ENCODE data around the gene KIFC3. TPM values are rescaled to one million over a fixed set of nuclear protein-coding genes. Genes with fewer than 3 reads are reported as not detected.
"Not testable (repeated sequence)": the region's sequence is repeated elsewhere in the genome, so short reads cannot be mapped to it uniquely, and the experiment has no call there.

KIFC3 gene
- total RNA-seq, 2 donors from 2014 or later, result 4.3 to 5.6 TPM

GRCh38 chr16:57750796-57751538 is 51.3 kb downstream of the KIFC3 start:
- ATAC-seq (no peak), DNase-seq (no peak)
- intact Hi-C loops (cut with DNase I, micrococcal nuclease), result loop anchor here in 1 of 2 donors (10.0 kb wide), 1 partner anchor 244 kb away; no protein-coding TSS in a partner anchor

DNA sequence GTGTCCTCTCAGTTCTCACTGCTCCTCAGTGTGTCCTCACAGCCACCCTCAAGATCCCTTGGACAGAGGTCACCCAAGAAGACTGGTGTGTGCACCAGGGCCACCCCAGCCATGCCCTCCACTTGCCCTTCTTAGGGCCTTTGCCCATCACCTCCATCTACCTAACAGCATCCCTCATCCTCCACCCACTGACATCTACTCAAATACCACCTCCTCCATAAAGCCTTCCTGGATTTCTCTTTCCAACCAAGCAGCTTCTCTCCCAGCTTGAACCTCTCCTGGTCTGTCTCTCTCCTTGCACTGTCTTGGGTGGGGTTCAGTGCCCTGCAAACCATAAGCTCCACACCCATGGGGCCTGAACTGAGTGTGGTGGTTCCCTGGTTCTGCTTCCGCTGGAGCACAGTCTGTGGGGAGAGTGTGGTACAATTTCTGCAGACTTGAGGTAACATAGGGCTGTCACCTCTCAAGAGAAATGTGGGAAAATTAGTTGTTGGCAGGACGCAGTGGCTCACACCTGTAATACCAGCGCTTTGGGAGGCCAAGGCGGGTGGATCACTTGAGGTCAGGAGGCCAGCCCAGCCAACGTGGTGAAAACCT is 52.3 kb downstream of the KIFC3 start:
- DNase-seq (no peak), ATAC-seq (no peak)
- intact Hi-C loops (cut with DNase I, micrococcal nuclease), result loop anchor here in 1 of 2 donors (10.0 kb wide), 1 partner anchor 245 kb away; no protein-coding TSS in a partner anchor

- ATAC-seq (no peak), DNase-seq (no peak)
- intact Hi-C loops (cut with DNase I, micrococcal nuclease), result no loop called here
Measured at GRCh38 chr16:57749101-57749692, 53.1 kb downstream of the KIFC3 start.

- intact Hi-C loops (cut with DNase I, micrococcal nuclease), result no loop called here
- no peak for ATAC-seq
- no peak for DNase-seq
Measured at GRCh38 chr16:57748596-57748995, 53.7 kb downstream of the KIFC3 start.

- intact Hi-C loops (cut with DNase I, micrococcal nuclease), result no loop called here
- DNase-seq (no peak), ATAC-seq (no peak)
Measured at GRCh38 chr16:57747996-57748395, 54.3 kb downstream of the KIFC3 start.

DNA sequence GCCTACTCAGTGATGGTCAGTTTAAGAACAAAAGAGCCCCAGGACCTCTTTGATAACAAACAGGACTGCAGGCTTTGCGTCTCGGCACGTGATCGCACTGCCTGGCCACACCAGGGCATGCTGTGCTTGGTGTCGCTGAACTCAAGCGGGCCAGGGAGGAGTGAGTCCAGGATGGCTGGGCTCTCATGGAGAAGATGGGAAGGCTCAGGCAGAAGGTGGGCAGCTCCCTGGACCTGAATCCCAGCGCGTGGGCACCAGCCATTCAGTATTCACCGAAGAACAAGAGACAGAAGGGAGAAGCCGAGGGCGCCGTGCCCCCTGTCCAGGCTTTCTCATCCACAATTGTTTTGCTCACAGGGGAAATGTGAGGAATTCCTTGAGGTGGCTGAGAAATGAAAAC is 54.8 kb downstream of the KIFC3 start:
- intact Hi-C loops (cut with DNase I, micrococcal nuclease), result no loop called here
- no peak for ATAC-seq

GRCh38 chr16:57747091-57747490 is 55.2 kb downstream of the KIFC3 start:
- intact Hi-C loops (cut with DNase I, micrococcal nuclease), result no loop called here
- no peak for DNase-seq
- no peak for ATAC-seq

More for the DNA sequence above, 54.8 kb downstream of the KIFC3 start:
- DNase-seq, result no peak

- intact Hi-C loops (cut with DNase I, micrococcal nuclease); DNase-seq; ATAC-seq: not testable (repeated sequence)
Measured at GRCh38 chr16:57746316-57746715, 56.0 kb downstream of the KIFC3 start.

DNA sequence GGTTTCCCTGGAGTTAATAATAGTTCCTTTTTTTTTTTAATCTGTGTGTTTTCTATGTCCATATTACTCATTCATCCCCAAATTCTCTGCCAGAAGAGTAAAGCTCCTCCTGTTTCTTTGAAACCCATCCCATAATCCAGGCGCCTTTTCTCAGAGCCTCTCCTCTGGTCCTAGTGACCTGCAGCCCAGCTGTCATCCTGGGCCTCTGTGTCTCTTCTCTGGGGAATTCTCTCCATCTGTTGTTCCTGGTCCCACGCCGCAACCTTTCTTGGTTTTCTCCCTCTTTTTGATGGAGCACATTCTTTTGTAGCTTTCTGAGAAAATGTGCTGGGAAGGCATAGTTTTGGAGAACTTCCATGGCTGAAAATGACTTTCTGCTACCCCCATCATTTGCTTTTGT is 56.5 kb downstream of the KIFC3 start:
- ATAC-seq, result no peak
- intact Hi-C loops (cut with DNase I, micrococcal nuclease), result no loop called here
- no peak for DNase-seq

- intact Hi-C loops (cut with DNase I, micrococcal nuclease), result no loop called here
- DNase-seq (no peak), ATAC-seq (no peak)
Measured at GRCh38 chr16:57744642-57744903, 57.7 kb downstream of the KIFC3 start.

DNA sequence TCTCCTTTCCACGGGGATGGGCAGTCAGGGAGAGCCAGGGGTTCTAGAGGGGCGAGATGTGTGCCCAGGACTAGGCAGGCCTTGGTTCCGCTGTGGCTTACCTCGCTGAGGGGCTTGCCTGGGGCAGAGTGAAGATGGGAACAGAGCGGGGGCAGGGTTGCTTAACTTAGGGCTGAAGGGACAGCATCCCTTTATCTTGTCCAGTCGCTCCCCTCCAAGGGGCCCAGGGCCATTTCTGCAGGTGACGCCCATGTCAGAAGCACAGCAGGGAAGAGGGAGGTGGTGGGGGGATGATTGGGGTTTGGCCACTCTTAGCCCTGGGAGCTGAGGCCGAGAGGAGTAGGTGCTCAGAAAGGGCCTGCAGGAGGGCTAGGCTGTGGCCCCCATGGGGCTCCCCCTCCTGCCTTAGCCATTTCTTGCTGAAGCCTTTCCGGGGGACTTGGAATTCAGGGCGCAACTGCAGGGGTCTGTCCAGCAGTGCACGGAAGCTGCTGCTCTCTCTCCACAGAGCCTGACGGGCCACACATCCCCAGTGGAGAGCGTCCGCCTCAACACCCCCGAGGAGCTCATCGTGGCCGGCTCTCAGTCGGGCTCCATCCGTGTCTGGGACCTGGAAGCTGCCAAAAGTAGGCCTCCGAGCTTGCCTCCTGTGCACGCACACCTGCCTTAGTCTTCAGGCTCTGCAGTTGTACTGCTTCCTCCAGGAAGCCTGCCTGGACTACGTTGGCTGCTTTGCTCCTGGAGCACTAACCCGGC is 58.2 kb downstream of the KIFC3 start:
- ATAC-seq (no peak), DNase-seq (no peak)
- intact Hi-C loops (cut with DNase I, micrococcal nuclease), result no loop called here

DNA sequence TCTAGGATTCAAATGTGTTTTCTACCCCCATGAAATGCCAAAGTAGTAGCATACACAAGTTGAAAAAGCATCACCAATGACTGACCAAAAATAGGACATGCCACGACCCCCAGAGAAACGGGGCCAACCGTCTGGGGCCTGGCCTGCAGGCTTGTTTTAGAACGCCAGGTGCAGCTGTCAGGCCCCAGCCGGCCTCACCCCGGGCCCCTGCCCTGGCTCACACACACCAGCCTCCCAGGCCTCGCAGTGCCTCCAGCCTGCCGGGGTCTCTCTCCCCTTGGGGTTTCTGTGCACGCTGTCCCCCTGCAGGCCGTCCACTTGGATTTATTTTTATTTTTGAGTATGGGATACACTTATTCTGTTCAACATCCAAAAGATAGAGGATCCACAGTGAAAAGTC is 58.8 kb downstream of the KIFC3 start:
- intact Hi-C loops (cut with DNase I, micrococcal nuclease), result no loop called here
- DNase-seq, result no peak

GRCh38 chr16:57742543-57742942 is 59.7 kb downstream of the KIFC3 start:
- DNase-seq (no peak), ATAC-seq (peak; percentile 66)
- intact Hi-C loops (cut with DNase I, micrococcal nuclease), result no loop called here

More for the DNA sequence above, 58.8 kb downstream of the KIFC3 start:
- no peak for ATAC-seq

DNA sequence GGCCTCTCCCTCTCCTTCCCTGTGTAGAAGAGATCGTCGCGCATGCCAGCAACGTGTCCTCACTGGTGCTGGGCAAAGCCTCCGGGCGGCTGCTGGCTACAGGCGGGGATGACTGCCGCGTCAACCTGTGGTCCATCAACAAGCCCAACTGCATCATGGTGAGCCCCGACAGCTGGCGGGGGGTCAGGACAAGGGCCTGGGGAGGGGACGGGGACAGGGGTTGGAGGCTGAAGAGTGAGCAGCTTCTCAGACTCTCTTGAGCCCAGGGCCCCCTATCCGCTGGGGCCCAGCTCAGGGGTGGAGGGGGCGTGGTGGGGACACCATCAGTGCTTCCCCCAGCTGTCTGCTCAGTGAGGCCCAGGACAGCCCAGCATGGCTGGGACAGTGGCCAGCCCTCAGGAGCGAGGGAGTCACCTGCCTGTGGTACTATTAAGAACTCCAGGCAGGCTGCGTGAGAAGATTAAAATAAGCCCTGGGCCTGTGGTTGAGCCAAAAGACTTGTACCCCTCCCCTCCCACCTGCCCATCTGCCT is 60.6 kb downstream of the KIFC3 start:
- no peak for ATAC-seq
- DNase-seq, result no peak
- intact Hi-C loops (cut with DNase I, micrococcal nuclease), result no loop called here

- no peak for DNase-seq
- intact Hi-C loops (cut with DNase I, micrococcal nuclease), result no loop called here
- no peak for ATAC-seq
Measured at GRCh38 chr16:57740423-57741071, 61.7 kb downstream of the KIFC3 start.

GRCh38 chr16:57739756-57740422 is 62.4 kb downstream of the KIFC3 start:
- no peak for ATAC-seq
- DNase-seq, result no peak
- intact Hi-C loops (cut with DNase I, micrococcal nuclease), result no loop called here

DNA sequence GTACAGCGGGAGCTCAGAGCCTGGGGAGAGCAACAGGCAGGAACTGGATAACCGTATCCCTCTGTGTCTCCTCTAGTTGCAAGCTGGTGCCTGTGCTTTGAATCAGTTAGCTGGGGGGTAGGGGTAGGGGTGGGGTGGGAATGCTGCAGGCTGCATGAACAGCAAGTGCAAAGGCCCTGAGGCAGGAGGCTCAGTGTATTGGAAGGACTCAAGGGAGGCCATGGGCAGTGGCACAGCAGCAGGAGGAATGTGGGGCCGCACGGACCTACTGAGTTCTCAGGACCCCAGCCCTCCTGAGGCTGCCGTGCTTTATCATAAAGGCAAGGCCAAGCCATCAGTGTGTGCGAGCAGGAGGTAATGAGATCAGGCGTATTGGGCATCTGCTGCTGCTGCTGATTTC is 63.4 kb downstream of the KIFC3 start:
- intact Hi-C loops (cut with DNase I, micrococcal nuclease), result no loop called here
- ATAC-seq, result no peak
- DNase-seq, result no peak
